Measurements from ENCODE around the gene NOX3.

The NOX3 gene

GRCh38 chr6:155444952-155445903 lies 10.4 kb downstream of the NOX3 start:
- no peak overlapping the region for H3K27ac ChIP-seq
- no peaks in the 10 kb centered on the region for H3K36me3 ChIP-seq (ENCODE audit: insufficient read depth)
- no peak overlapping the region for H3K4me2 ChIP-seq
- no peaks in the 10 kb centered on the region for H3K79me2 ChIP-seq (ENCODE audit: insufficient read depth, low read depth)
- H3K9ac ChIP-seq = no peak overlapping the region
- no peak for TF ChIP-seq CTCF (conservative IDR thresholded peaks at IDR 0.05; ENCODE audit: low read depth, low read length)
- no peaks in the 10 kb centered on the region for H3K4me1 ChIP-seq (ENCODE audit: low read depth, poor library complexity, severe bottlenecking)
- H3K4me3 ChIP-seq (IDR thresholded peaks at IDR 0.05; ENCODE audit: insufficient read depth, low read depth, low read length) = no peak overlapping the region
- no peak overlapping the region for H2AFZ ChIP-seq (ENCODE audit: low read depth)
- H4K20me1 ChIP-seq (ENCODE audit: insufficient read depth) = no peaks in the 10 kb centered on the region
- no peaks in the 10 kb centered on the region for H3K27me3 ChIP-seq (ENCODE audit: insufficient read depth, low read depth)

- Histone ChIP-seq H3K9ac (no peak overlapping the region), H3K79me2 (ENCODE audit: insufficient read depth, low read depth) (no peaks in the 10 kb centered on the region), H3K4me3 (IDR thresholded peaks at IDR 0.05; ENCODE audit: insufficient read depth, low read depth, low read length) (no peak overlapping the region), H3K4me2 (no peak overlapping the region), H3K36me3 (ENCODE audit: insufficient read depth) (no peaks in the 10 kb centered on the region), H3K27ac (no peak overlapping the region), H2AFZ (ENCODE audit: low read depth) (no peak overlapping the region), H3K4me1 (ENCODE audit: low read depth, poor library complexity, severe bottlenecking) (no peaks in the 10 kb centered on the region), H3K27me3 (ENCODE audit: insufficient read depth, low read depth) (no peaks in the 10 kb centered on the region), H4K20me1 (ENCODE audit: insufficient read depth) (no peaks in the 10 kb centered on the region)
- TF ChIP-seq CTCF (conservative IDR thresholded peaks at IDR 0.05; ENCODE audit: low read depth, low read length) = no peak
These were observed 11.3 kb downstream of the NOX3 start for GRCh38 chr6:155444120-155444917.

- Histone ChIP-seq H3K36me3 (ENCODE audit: insufficient read depth) (no peaks in the 10 kb centered on the region), H3K27me3 (ENCODE audit: insufficient read depth, low read depth) (no peaks in the 10 kb centered on the region), H3K4me2 (no peak overlapping the region), H3K4me3 (IDR thresholded peaks at IDR 0.05; ENCODE audit: insufficient read depth, low read depth, low read length) (no peak overlapping the region), H3K4me1 (ENCODE audit: low read depth, poor library complexity, severe bottlenecking) (no peaks in the 10 kb centered on the region), H3K27ac (no peak overlapping the region), H2AFZ (ENCODE audit: low read depth) (no peak overlapping the region), H3K9ac (no peak overlapping the region), H4K20me1 (ENCODE audit: insufficient read depth) (no peaks in the 10 kb centered on the region), H3K79me2 (ENCODE audit: insufficient read depth, low read depth) (no peaks in the 10 kb centered on the region)
- TF ChIP-seq CTCF (conservative IDR thresholded peaks at IDR 0.05; ENCODE audit: low read depth, low read length) = no peak
These were observed 12.5 kb downstream of the NOX3 start for GRCh38 chr6:155443168-155443567.

GRCh38 chr6:155442562-155442961 lies 13.1 kb downstream of the NOX3 start:
- Histone ChIP-seq H3K9ac (no peak overlapping the region), H3K79me2 (ENCODE audit: insufficient read depth, low read depth) (no peaks in the 10 kb centered on the region), H3K4me2 (no peak overlapping the region), H3K4me3 (IDR thresholded peaks at IDR 0.05; ENCODE audit: insufficient read depth, low read depth, low read length) (no peak overlapping the region), H3K36me3 (ENCODE audit: insufficient read depth) (no peaks in the 10 kb centered on the region), H4K20me1 (ENCODE audit: insufficient read depth) (no peaks in the 10 kb centered on the region), H2AFZ (ENCODE audit: low read depth) (no peak overlapping the region), H3K27ac (no peak overlapping the region), H3K4me1 (ENCODE audit: low read depth, poor library complexity, severe bottlenecking) (no peaks in the 10 kb centered on the region), H3K27me3 (ENCODE audit: insufficient read depth, low read depth) (no peaks in the 10 kb centered on the region)
- TF ChIP-seq CTCF (conservative IDR thresholded peaks at IDR 0.05; ENCODE audit: low read depth, low read length) = no peak
